ENCODE measurements around the gene TAS2R1.

TAS2R1 gene

GRCh38 chr5:9642621-9643020 is 12.5 kb upstream of the TAS2R1 start:
- no peak overlapping the region for H3K4me3 ChIP-seq (ENCODE audit: low read depth, low read length)
- no peak for TF ChIP-seq CTCF (IDR thresholded peaks at IDR 0.05; ENCODE audit: low read depth, low read length)

- no peak for TF ChIP-seq CTCF (IDR thresholded peaks at IDR 0.05; ENCODE audit: low read depth, low read length)
Observed at GRCh38 chr5:9641806-9642355, 11.7 kb upstream of the TAS2R1 start.

GRCh38 chr5:9632495-9632894 is 2.3 kb upstream of the TAS2R1 start:
- TF ChIP-seq CTCF (IDR thresholded peaks at IDR 0.05; ENCODE audit: low read depth, low read length) = no peak
- no peak overlapping the region for H3K4me3 ChIP-seq (ENCODE audit: low read depth, low read length)

More at GRCh38 chr5:9641806-9642355, 11.7 kb upstream of the TAS2R1 start:
- no peak overlapping the region for H3K4me3 ChIP-seq (ENCODE audit: low read depth, low read length)

- H3K4me3 ChIP-seq (ENCODE audit: low read depth, low read length) = no peak overlapping the region
- no peak for TF ChIP-seq CTCF (IDR thresholded peaks at IDR 0.05; ENCODE audit: low read depth, low read length)
Observed at GRCh38 chr5:9627541-9627940, 2.6 kb downstream of the TAS2R1 start.

- H3K4me3 ChIP-seq (ENCODE audit: low read depth, low read length) = no peak overlapping the region
- no peak for TF ChIP-seq CTCF (IDR thresholded peaks at IDR 0.05; ENCODE audit: low read depth, low read length)
Observed at GRCh38 chr5:9626955-9627354, 3.2 kb downstream of the TAS2R1 start.

- no peak for TF ChIP-seq CTCF (IDR thresholded peaks at IDR 0.05; ENCODE audit: low read depth, low read length)
- no peak overlapping the region for H3K4me3 ChIP-seq (ENCODE audit: low read depth, low read length)
Observed at GRCh38 chr5:9625731-9626130, 4.4 kb downstream of the TAS2R1 start.

GRCh38 chr5:9625286-9625685 is 4.9 kb downstream of the TAS2R1 start:
- H3K4me3 ChIP-seq (ENCODE audit: low read depth, low read length) = no peak overlapping the region
- no peak for TF ChIP-seq CTCF (IDR thresholded peaks at IDR 0.05; ENCODE audit: low read depth, low read length)
